ENCODE results near the gene NUDT16L1.

- no peak for TF ChIP-seq CTCF (IDR thresholded peaks at IDR 0.05)
- no peak for TF ChIP-seq POLR2A (IDR thresholded peaks at IDR 0.05)
- no peak for TF ChIP-seq POLR2AphosphoS5 (IDR thresholded peaks at IDR 0.05)
- TF ChIP-seq EP300 (IDR thresholded peaks at IDR 0.05), result no peak
These were observed 15.4 kb upstream of the NUDT16L1 start for GRCh38 chr16:4677994-4678393.
